Measurements from ENCODE around the gene ITM2C.

ITM2C gene

DNA sequence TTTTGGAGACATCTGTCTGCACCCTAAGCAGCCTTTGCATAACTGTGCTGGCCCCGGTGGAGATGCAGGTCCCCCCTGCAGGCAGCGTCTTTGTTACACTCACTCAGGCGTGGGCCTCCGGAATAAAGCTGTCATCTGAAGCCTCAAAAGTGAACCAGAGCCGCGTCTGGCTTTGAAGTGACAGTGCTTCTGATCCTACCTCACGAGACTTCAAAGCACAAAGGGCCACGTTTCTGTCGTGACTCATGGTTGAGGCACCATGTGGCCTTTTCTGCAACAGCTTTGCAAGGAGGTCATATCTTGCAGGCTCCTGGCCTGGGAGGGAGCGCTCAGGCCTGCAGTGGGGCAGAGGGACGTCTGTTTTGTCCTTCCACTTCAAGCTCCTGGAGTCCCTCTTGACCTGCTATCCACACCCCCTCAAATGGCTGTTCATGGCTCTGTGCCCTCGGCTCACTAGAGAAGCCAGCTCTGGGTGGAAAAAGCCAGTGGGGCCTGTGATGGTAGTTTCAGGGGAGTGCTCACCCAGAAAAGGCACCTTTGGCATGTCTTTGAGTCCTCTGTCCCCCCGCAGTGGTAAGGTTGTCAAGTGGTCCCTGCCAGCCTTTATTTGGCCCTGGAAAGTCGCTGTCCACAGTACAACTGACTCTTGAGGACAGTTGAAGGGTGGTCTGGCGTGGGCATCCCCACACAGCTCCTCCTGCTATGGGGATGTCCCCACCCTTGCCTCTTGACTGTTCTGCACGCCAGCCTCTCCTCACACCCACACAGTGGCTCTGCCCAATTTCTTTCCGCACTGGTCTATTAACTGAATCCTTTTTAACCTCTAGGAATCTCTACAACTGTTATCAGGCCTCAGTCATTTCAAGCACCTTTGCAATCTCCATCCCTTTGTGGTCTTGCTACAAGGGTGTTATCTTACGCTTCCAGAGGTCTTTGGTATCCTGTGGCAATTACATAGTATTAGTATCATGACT, 41.0 kb downstream of the ITM2C start:
- peak; percentile 83 for ATAC-seq (replicated peaks)

DNA sequence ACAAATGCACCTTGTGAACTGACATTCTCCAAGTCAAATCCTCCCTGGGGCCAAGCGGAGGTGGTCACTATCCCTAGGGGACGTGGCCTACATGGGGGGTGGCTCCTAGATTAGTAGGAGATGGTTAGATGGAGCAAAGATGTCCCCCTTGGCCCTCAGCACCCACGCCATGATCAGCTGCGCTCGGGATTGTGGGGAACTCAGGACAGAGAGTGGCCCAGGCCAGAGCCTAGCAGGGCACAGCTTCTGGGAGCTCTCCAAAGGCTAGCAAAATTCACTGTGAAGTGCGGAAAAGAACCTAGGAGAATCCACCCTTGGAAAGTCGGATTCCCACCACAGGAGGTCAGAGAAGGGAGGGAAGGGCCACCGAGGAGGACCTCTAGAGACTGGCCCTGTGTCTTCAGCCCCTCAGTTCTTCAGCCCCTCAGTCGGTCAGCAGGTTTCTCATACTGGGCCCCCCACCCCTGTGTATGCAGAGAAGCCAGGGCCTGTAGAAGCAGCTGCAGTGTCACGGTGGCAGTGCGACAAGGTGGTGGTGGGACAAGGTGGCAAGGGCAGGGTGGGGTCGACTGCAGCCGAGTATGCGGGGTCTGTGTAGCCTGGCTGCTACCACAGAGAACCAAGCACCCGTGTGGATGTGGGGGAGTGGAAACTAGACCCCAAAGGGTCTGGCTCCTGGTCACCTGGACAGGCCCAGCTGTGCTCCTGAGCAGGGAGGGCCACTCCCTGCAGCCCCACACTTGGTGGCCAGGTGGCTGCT, 41.9 kb downstream of the ITM2C start:
- peaks cover 3% of the 10 kb centered on the region for H3K36me3 Mint-ChIP-seq (ENCODE audit: insufficient read depth)
- no peaks in the 10 kb centered on the region for H3K9me3 Mint-ChIP-seq
- H3K4me1 Mint-ChIP-seq (ENCODE audit: low read depth in 2 of 2): peaks cover 14 to 15% of the 10 kb centered on the region in 2 donors
- no peak for DNase-seq
- H3K4me3 Mint-ChIP-seq: no peak overlapping the region
- peak overlapping the region in 1 of 2 donors; percentile 13 for H3K27ac Mint-ChIP-seq
- ATAC-seq (replicated peaks): no peak
- H3K27me3 Mint-ChIP-seq: peaks cover 20 to 56% of the 10 kb centered on the region in 2 donors

More for the DNA sequence above, 41.0 kb downstream of the ITM2C start:
- H3K4me3 Mint-ChIP-seq: no peak overlapping the region
- H3K27me3 Mint-ChIP-seq: peaks cover 26 to 57% of the 10 kb centered on the region in 2 donors
- peak in 1 of 3 experiments; percentile 27 for DNase-seq
- H3K27ac Mint-ChIP-seq: peak overlapping the region in 1 of 2 donors; percentile 13
- H3K4me1 Mint-ChIP-seq (ENCODE audit: low read depth in 2 of 2): peaks cover 12 to 15% of the 10 kb centered on the region in 2 donors
- no peaks in the 10 kb centered on the region for H3K9me3 Mint-ChIP-seq
- peaks cover 3% of the 10 kb centered on the region for H3K36me3 Mint-ChIP-seq (ENCODE audit: insufficient read depth)

DNA sequence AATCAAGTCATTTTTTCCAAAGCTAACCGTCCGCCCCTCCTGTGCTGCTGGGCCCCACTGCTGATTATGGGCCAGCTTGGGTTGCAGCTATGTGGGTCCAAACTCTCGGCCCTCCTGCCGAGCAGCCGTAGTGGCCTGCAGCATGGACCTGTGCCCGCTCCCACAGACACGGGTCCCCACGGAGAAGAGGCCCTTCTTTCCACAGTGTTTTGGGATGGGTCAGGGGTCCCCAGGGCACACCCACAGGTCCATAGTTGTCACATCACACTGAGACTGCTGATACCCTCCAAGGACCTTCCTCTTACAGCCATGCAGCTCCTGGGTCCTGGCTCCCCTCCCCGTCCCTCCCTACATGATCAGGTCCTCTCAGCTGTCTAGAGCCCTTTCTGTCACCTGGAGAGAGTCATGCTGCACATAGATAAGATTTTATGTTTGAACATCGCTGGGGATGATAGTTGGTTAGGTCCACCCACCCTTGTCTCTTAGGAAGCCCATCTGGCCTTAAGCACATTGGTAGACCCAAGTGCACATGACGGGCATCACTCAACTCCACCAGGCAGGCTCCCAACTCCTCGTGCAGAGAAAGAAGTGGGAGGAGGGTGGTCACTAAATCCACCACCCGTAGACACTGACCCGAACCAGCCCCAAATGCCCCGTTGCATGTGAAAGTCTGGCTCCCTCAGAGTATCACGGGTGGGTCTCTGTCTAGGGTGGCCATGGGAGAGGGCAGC, 42.8 kb downstream of the ITM2C start:
- Mint-ChIP-seq H3K4me1 (ENCODE audit: low read depth in 2 of 2) (peaks cover 10 to 14% of the 10 kb centered on the region in 2 donors), H3K9me3 (no peaks in the 10 kb centered on the region), H3K27me3 (peaks cover 20 to 53% of the 10 kb centered on the region in 2 donors), H3K4me3 (no peak overlapping the region), H3K36me3 (ENCODE audit: insufficient read depth) (peaks cover 3% of the 10 kb centered on the region), H3K27ac (no peak overlapping the region)
- DNase-seq (no peak), ATAC-seq (replicated peaks) (no peak)

DNA sequence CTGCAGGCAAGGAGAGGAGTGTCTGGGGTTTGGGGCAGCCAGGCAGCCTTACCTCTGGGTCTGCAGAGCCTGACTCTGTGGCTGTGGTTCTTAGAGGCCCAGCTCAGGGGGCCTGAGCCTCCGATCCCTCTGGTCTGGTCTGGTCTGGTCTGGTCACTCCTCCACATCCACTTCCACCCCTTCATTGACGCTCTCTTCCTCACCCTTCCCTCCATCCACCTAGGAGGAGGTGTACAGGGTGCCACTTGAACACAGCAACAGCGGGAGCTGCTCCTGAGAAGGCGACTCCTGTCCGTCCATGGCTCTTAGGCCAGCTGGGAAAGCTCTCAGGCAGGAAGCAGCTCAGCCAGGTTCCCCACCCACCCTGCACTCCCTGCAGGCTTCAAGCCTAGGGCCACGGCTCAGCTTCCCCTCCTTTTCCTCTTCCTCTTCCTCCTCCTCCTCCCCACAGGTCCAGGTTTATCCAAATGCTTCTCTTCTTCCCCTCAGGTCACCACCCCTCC, 43.4 kb downstream of the ITM2C start:
- Mint-ChIP-seq H3K27me3 (peaks cover 20 to 52% of the 10 kb centered on the region in 2 donors), H3K4me3 (no peak overlapping the region), H3K36me3 (ENCODE audit: insufficient read depth) (peaks cover 3% of the 10 kb centered on the region), H3K4me1 (ENCODE audit: low read depth in 2 of 2) (peaks cover 10 to 14% of the 10 kb centered on the region in 2 donors), H3K27ac (no peak overlapping the region), H3K9me3 (no peaks in the 10 kb centered on the region)
- DNase-seq (no peak), ATAC-seq (replicated peaks) (no peak)

DNA sequence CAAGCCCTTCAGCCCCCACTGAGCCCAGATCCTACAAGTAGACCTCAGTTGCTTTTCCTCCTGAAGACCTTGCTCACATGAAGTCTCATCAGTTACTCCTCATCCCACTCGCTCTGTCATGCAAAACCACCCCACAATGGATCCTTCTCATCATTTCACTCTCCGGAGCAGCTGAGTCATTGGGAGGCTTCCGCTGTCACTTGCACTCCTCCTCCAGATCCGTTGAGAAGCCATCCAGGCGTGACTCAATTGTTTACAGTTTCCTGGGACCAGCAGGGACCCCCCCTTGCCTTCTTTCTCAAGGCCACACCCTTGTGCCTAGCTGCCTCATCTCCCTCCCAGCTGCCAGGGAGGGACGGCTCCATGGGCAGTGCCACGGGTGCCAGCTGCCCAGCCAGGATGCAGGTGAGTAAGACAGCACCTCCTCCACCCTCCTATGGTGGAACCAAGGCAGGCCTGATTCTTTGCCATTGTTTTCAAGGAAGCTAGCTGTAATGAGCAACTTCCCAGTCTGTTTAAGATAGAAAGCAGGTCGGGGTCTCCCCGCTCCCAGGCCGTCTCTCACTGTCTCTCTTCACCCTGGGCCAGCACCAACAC, 44.0 kb downstream of the ITM2C start:
- Mint-ChIP-seq H3K4me1 (ENCODE audit: low read depth in 2 of 2) (peaks cover 13 to 16% of the 10 kb centered on the region in 2 donors), H3K36me3 (ENCODE audit: insufficient read depth) (peaks cover 3% of the 10 kb centered on the region), H3K27ac (no peak overlapping the region), H3K9me3 (no peaks in the 10 kb centered on the region), H3K27me3 (peaks cover 24 to 57% of the 10 kb centered on the region in 2 donors), H3K4me3 (no peak overlapping the region)
- DNase-seq (no peak), ATAC-seq (replicated peaks) (no peak)

DNA sequence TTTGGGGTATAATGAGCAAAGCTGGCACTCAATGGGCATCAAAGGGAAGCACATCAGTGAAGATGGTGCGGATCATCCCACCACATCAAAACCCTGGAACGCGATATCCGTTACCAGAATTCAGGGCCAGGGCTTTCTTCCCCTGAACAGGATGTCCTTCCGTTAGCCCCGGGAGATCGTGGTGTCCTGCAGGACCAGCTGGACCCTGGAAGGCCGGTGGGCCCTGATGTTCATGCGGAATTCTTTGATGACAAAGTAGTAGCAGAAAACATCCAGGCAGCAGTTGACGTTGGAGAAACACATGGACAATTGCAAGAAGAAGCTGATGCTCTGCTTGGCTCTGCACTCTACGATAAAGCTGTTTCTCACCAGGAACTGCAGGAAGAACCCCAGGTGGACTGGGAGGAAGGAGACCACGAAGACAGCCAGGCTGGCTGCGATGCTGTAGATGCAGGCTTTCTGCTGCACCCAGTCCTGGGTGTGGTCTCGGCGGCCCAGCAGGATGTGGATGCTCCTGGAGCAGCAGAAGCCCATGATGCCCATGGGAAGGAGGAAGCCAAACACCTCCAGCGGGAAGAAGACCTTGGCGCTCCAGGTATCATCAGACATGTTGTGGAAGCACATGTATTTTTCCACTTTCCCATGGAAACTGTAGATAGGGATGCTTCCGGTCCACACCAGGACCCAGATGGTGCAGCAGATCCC, 45.3 kb downstream of the ITM2C start:
- ATAC-seq (replicated peaks): no peak
- Mint-ChIP-seq H3K4me1 (ENCODE audit: low read depth in 2 of 2) (peaks cover 13 to 18% of the 10 kb centered on the region in 2 donors), H3K36me3 (ENCODE audit: insufficient read depth) (peaks cover 3% of the 10 kb centered on the region), H3K27me3 (peaks cover 36 to 70% of the 10 kb centered on the region in 2 donors), H3K4me3 (no peak overlapping the region), H3K9me3 (no peaks in the 10 kb centered on the region), H3K27ac (peak overlapping the region in 1 of 2 donors; percentile 3)
- DNase-seq: no peak

DNA sequence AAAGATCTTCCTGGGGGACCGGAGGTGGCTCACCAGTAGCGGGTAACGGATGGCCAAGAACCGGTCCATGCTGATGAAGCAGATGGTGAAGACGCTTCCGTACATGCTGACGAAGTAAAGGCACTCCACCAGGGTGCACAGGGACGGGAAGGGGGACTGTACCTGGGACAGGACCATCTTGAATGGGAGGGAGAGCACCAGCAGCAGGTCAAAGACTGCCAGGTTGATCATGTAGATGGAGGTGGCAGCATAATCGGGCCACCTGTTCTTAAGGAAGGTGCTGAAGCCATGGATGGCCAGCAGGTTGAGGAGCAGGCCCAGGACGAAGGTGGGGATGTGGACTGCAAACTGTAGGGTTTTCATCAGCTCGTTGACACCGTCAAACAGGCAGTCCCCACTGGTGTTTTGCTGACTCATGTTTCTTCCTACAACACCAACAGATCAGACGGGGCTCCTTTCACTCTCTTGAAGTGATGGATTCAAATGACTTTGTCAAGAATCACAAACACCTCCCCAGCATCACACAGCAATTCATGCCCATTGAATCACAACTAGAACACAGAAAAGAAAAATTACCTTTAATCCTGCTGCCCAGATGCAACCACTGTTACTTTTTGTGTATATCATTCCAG, 45.9 kb downstream of the ITM2C start:
- peaks cover 43 to 77% of the 10 kb centered on the region in 2 donors for H3K27me3 Mint-ChIP-seq
- DNase-seq (no peak), ATAC-seq (replicated peaks) (no peak)
- H3K36me3 Mint-ChIP-seq (ENCODE audit: insufficient read depth): peaks cover 3% of the 10 kb centered on the region
- H3K27ac Mint-ChIP-seq: no peak overlapping the region
- H3K4me1 Mint-ChIP-seq (ENCODE audit: low read depth in 2 of 2): peaks cover 13 to 18% of the 10 kb centered on the region in 2 donors
- no peaks in the 10 kb centered on the region for H3K9me3 Mint-ChIP-seq
- no peak overlapping the region for H3K4me3 Mint-ChIP-seq

DNA sequence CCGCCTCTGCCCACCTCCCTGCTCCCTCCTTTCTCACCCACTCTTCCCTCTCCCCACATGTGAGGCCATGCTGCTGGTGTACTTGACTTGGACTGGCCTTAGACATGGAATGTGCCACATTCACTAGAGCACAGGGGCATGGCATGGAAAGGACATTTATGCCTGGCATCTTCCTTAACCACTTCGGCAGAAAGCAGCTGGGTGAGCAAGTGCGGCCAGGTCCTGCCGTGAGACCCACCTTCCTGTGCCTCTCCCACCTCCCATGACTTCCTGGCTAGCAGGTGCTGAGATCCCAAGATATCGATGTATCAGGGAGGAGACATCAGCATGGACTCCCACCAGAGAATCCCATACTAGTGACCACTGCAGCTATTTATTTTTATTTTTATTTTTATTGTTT, 47.3 kb downstream of the ITM2C start:
- no peak overlapping the region for H3K4me3 Mint-ChIP-seq
- peaks cover 57 to 82% of the 10 kb centered on the region in 2 donors for H3K27me3 Mint-ChIP-seq
- no peak for ATAC-seq (replicated peaks)
- H3K9me3 Mint-ChIP-seq: no peaks in the 10 kb centered on the region
- H3K4me1 Mint-ChIP-seq (ENCODE audit: low read depth in 2 of 2): peaks cover 13 to 14% of the 10 kb centered on the region in 2 donors
- H3K27ac Mint-ChIP-seq: no peak overlapping the region
- H3K36me3 Mint-ChIP-seq (ENCODE audit: insufficient read depth): peaks cover 6% of the 10 kb centered on the region
- DNase-seq: no peak

DNA sequence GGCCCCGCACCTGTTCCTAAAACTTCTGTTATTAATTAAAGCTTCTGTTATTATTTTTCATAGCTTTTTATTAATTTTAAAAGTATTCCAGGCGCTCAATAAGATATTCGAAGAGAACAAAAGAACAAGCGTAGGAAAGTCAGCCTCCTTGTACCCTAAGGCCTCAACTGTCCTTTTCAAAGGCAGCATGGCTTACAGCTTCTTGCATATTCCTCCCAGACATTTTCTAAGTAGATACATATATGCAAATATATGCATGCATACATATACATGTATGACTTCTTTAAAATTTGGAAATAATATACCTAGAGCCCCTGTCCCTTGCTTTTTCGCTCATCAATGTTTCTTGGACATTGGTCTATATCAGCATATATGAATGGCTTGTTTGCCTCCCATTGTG, 48.0 kb downstream of the ITM2C start:
- ATAC-seq (replicated peaks): no peak
- peaks cover 13 to 14% of the 10 kb centered on the region in 2 donors for H3K4me1 Mint-ChIP-seq (ENCODE audit: low read depth in 2 of 2)
- no peak overlapping the region for H3K4me3 Mint-ChIP-seq

DNA sequence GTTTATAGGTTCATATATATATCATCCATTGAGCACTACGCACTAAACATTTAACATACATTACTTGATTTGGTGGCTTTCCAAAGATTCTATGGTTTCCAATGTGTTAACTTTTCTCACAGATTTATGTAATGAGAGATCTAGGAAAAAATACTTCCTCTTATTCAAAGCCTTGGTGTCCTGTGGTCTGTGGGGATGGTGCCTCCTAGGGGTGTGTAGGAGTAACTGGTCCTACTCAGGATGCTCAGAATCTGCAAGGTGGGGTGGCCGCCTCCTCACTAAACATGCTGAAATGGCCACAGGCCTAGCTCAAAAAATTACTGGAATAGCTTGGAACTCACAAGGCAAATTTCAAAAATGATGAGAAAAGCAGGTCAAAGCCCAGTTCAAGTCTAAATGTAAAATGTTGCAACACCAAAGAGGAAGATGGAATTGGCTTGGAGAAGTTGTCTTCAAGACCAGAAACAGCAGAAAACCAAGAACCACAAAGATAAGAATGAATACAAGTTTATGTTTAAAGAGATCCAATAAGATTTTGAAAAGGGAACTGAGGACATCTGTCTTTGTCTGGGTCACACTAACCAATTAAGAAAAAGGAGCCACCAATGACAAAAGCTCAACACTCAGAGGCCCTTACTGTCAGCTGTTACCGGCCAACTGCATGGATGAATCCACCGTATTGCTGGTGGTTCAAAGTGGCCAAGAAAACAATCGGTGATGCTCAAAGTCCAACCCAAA, 48.8 kb downstream of the ITM2C start:
- Mint-ChIP-seq H3K27ac (no peak overlapping the region), H3K27me3 (peaks cover 60 to 90% of the 10 kb centered on the region in 2 donors), H3K4me3 (no peak overlapping the region), H3K9me3 (no peaks in the 10 kb centered on the region), H3K36me3 (ENCODE audit: insufficient read depth) (peaks cover 6% of the 10 kb centered on the region), H3K4me1 (ENCODE audit: low read depth in 2 of 2) (peaks cover 9 to 12% of the 10 kb centered on the region in 2 donors)
- peak; percentile 75 for ATAC-seq (replicated peaks)
- peak in 1 of 3 experiments; percentile 15 for DNase-seq

More for the DNA sequence above, 48.0 kb downstream of the ITM2C start:
- Mint-ChIP-seq H3K27me3 (peaks cover 58 to 89% of the 10 kb centered on the region in 2 donors), H3K27ac (no peak overlapping the region), H3K9me3 (no peaks in the 10 kb centered on the region), H3K36me3 (ENCODE audit: insufficient read depth) (peaks cover 6% of the 10 kb centered on the region)
- DNase-seq: no peak

DNA sequence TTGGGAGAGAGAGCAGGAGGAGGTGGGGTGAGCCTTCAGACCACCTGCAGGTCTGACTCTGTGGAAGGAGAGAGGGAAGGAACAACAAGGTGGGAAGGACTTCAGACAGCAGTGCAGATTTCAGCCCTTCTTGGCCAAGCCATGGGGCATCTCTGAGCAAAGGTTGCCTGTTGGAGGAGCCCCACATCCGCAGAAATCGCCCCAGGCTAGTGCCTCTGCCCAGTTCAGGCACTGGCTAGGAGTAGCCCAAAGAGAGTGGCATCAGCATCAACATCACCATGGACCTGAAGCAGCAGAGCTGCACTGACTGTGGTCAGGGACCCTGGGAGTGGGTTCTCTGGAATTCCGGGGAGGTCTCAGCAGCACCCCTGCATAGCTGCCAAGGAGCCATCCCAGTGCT, 50.1 kb downstream of the ITM2C start:
- no peak overlapping the region for H3K27ac Mint-ChIP-seq
- peak overlapping the region in 1 of 2 donors; percentile 12 for H3K4me3 Mint-ChIP-seq
- ATAC-seq (replicated peaks) (no peak), DNase-seq (no peak)
- peaks cover 50 to 86% of the 10 kb centered on the region in 2 donors for H3K27me3 Mint-ChIP-seq
- H3K36me3 Mint-ChIP-seq (ENCODE audit: insufficient read depth): peaks cover 6% of the 10 kb centered on the region
- peaks cover 3 to 9% of the 10 kb centered on the region in 2 donors for H3K4me1 Mint-ChIP-seq (ENCODE audit: low read depth in 2 of 2)
- no peaks in the 10 kb centered on the region for H3K9me3 Mint-ChIP-seq

Data from effector memory CD8-positive, alpha-beta T cell (primary cell).